OCI-LY3 (cell line): ENCODE measurements around the gene LRFN2.

Source experiments
- H2AFZ ChIP-seq: fragments of 200-600, 300-600 bp; shearing (Covaris generic); 2 replicates; pipeline ENCODE4 v1.6.0; 2014; ENCODE audit warnings: antibody characterized with exemption, low read depth, low read length
- H3K27ac ChIP-seq: fragments of 200-600, 300-600 bp; sonication (generic); 2 replicates; pipeline ENCODE4 v1.5.1; 2014; ENCODE audit warnings: mild to moderate bottlenecking, low read length, moderate library complexity, mixed read lengths
- H3K27me3 ChIP-seq: fragments of 200-600, 300-600 bp; sonication (generic); 2 replicates; pipeline ENCODE4 v1.6.1; 2014; ENCODE audit warnings: low read depth, low read length, mixed read lengths
- H3K36me3 ChIP-seq: fragments of 200-600, 300-600 bp; sonication (generic); replicated peaks from 2 replicates; pipeline ENCODE3; 2014; ENCODE audit warnings: low read depth, low read length, mixed read lengths
- H3K4me1 ChIP-seq: fragments of 300-600, 200-600 bp; sonication (generic); 2 replicates; pipeline ENCODE4 v1.6.1; 2014; ENCODE audit warnings: low read length, mixed read lengths
- H3K4me2 ChIP-seq: fragments of 200-600, 300-600 bp; sonication (generic); 2 replicates; pipeline ENCODE4 v1.6.1; 2014; ENCODE audit warnings: low read length, mixed read lengths
- H3K4me3 ChIP-seq: fragments of 300-600, 200-600 bp; sonication (generic); 2 replicates; pipeline ENCODE4 v1.5.1; 2014; ENCODE audit warnings: antibody characterized with exemption, mild to moderate bottlenecking, low read length, moderate library complexity
- H3K79me2 ChIP-seq: fragments of 300-600, 200-600 bp; shearing (Covaris generic); 2 replicates; pipeline ENCODE4 v1.6.1; 2014; ENCODE audit warnings: mild to moderate bottlenecking, low read length, mixed read lengths
- H3K9ac ChIP-seq: fragments of 300-600, 200-600 bp; shearing (Covaris generic); 2 replicates; pipeline ENCODE4 v1.6.0; 2014; ENCODE audit warnings: mild to moderate bottlenecking, low read length, moderate library complexity
- H3K9me3 ChIP-seq: fragments of 200-600, 300-600 bp; shearing (Covaris generic); 2 replicates; pipeline ENCODE4 v1.6.1; 2014; ENCODE audit warnings: low read length, mixed read lengths; ENCODE audit not compliant: insufficient read depth
- H4K20me1 ChIP-seq: fragments of 200-600, 300-600 bp; sonication (generic); 2 replicates; pipeline ENCODE4 v1.6.1; 2016; ENCODE audit warnings: low read length, mixed read lengths; ENCODE audit not compliant: insufficient read depth
- CTCF ChIP-seq: fragments of 200-600, 300-600 bp; sonication (generic); IDR thresholded peaks from 2 replicates; pipeline ENCODE4 v1.5.1; 2014; ENCODE audit warnings: antibody characterized with exemption, low read length, low read depth
- EZH2phosphoT487 ChIP-seq: fragments of 200-600 bp; shearing (Covaris generic); IDR thresholded peaks from 2 replicates; pipeline ENCODE4 v1.6.1; 2018; ENCODE audit warnings: antibody characterized with exemption, mixed run types, low read depth

The LRFN2 gene

GRCh38 chr6:40408786-40409542 is 178.2 kb downstream of the LRFN2 start:
- Histone ChIP-seq H3K4me3 (no peak overlapping the region), H3K27ac (no peak overlapping the region), H3K36me3 (no peaks in the 10 kb centered on the region), H3K4me1 (no peaks in the 10 kb centered on the region), H3K4me2 (no peak overlapping the region), H3K9ac (no peak overlapping the region), H3K79me2 (no peaks in the 10 kb centered on the region), H3K9me3 (no peaks in the 10 kb centered on the region), H4K20me1 (no peaks in the 10 kb centered on the region), H3K27me3 (peaks cover 27% of the 10 kb centered on the region), H2AFZ (no peak overlapping the region)
- TF ChIP-seq EZH2phosphoT487 (no peak), CTCF (no peak)

DNA sequence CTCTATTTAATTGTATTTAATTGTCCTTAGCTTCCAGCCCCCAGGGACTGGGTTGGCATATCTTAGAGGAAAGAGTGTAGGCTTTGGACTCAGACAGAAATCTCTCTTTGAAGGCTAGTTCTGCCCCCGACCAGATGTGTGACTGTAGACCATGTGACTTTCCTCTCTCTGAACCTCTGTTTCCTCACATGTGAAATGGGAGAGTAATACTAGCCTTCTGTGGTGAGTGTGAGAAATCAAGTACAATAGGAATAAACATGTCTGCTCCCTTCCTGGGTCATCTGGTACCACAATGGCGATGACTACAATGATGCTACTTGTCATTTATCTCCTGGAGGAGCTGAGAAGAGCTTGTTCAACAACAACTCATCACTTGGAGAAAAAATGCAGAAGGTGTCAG is 179.9 kb downstream of the LRFN2 start:
- Histone ChIP-seq H3K9ac (no peak overlapping the region), H3K9me3 (no peaks in the 10 kb centered on the region), H3K4me1 (no peaks in the 10 kb centered on the region), H3K4me3 (no peak overlapping the region), H3K27ac (no peak overlapping the region), H4K20me1 (no peaks in the 10 kb centered on the region), H3K4me2 (no peak overlapping the region), H3K27me3 (peaks cover 22% of the 10 kb centered on the region), H3K79me2 (no peaks in the 10 kb centered on the region), H2AFZ (no peak overlapping the region), H3K36me3 (no peaks in the 10 kb centered on the region)
- TF ChIP-seq CTCF: no peak
- no peak for TF ChIP-seq EZH2phosphoT487

- TF ChIP-seq CTCF: no peak
- no peak for TF ChIP-seq EZH2phosphoT487
- no peaks in the 10 kb centered on the region for H3K9me3 ChIP-seq
- peaks cover 15% of the 10 kb centered on the region for H3K27me3 ChIP-seq
- H3K27ac ChIP-seq: no peak overlapping the region
- no peaks in the 10 kb centered on the region for H3K4me1 ChIP-seq
- H3K9ac ChIP-seq: no peak overlapping the region
- no peak overlapping the region for H3K4me3 ChIP-seq
- H4K20me1 ChIP-seq: no peaks in the 10 kb centered on the region
- H3K36me3 ChIP-seq: no peaks in the 10 kb centered on the region
- H3K79me2 ChIP-seq: no peaks in the 10 kb centered on the region
- H2AFZ ChIP-seq: no peak overlapping the region
- no peak overlapping the region for H3K4me2 ChIP-seq
Measured at GRCh38 chr6:40406175-40406574, 181.0 kb downstream of the LRFN2 start.

DNA sequence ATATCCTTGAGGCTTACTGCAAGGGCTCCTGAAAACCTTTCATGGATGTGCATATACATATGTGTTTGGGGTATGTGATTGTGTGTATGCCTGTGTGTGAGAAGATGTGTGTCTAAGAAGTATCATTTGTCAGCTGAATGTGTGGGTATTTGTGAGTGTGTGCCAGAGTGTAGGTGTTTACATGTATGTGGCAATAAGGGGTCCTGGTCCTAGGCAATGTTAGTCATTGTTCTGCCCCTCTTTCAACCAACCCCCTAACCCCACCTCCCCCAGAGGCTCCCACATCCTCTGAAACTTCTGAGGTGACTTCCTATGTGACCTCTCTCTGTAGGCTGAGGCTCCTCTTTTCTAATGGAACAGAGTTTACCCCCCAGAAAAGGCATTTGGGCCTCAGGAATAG is 186.4 kb downstream of the LRFN2 start:
- no peaks in the 10 kb centered on the region for H3K9me3 ChIP-seq
- H3K79me2 ChIP-seq: no peaks in the 10 kb centered on the region
- no peaks in the 10 kb centered on the region for H3K36me3 ChIP-seq
- H2AFZ ChIP-seq: no peak overlapping the region
- no peak for TF ChIP-seq CTCF
- no peak for TF ChIP-seq EZH2phosphoT487
- no peak overlapping the region for H3K4me3 ChIP-seq
- H3K4me1 ChIP-seq: no peaks in the 10 kb centered on the region
- H3K9ac ChIP-seq: no peak overlapping the region
- H3K4me2 ChIP-seq: no peak overlapping the region
- no peak overlapping the region for H3K27ac ChIP-seq
- H3K27me3 ChIP-seq: no peaks in the 10 kb centered on the region
- H4K20me1 ChIP-seq: no peaks in the 10 kb centered on the region
